Endodermal cell (in vitro differentiated cells): ENCODE results near the gene ZFP91. TPM values are rescaled to one million over a fixed set of nuclear protein-coding genes. Genes with fewer than 3 reads are reported as not detected.

ENCODE experiments used
- DNase-seq: peaks from one replicate; pipeline ENCODE4 v3.0.0-alpha.2; 2017
- H3K27ac ChIP-seq: 2 replicates; pipeline ENCODE4 v1.5.1; 2013; ENCODE audit warnings: mild to moderate bottlenecking, low read depth, low read length, moderate library complexity
- H3K27me3 ChIP-seq: 2 replicates; pipeline ENCODE4 v1.6.1; 2013; ENCODE audit warnings: mild to moderate bottlenecking, low read length, moderate library complexity; ENCODE audit not compliant: insufficient read depth, control insufficient read depth, poor library complexity, severe bottlenecking
- H3K36me3 ChIP-seq: 2 replicates; pipeline ENCODE4 v1.7.0; 2013; ENCODE audit warnings: mild to moderate bottlenecking, low read length, moderate library complexity; ENCODE audit not compliant: control insufficient read depth, insufficient read depth
- H3K4me1 ChIP-seq: one replicate; pipeline ENCODE4 v1.7.0; 2013; ENCODE audit warnings: low read length; ENCODE audit not compliant: control insufficient read depth, insufficient read depth
- H3K4me3 ChIP-seq: 2 replicates; pipeline ENCODE4 v1.5.1; 2013; ENCODE audit warnings: mild to moderate bottlenecking, low read length, moderate library complexity
- H3K9ac ChIP-seq: 2 replicates; pipeline ENCODE4 v1.6.1; 2013; ENCODE audit warnings: mild to moderate bottlenecking, low read length, moderate library complexity; ENCODE audit not compliant: poor library complexity, severe bottlenecking; ENCODE audit errors: extremely low read depth
- H3K9me3 ChIP-seq: 2 replicates; pipeline ENCODE4 v1.6.1; 2013; ENCODE audit warnings: mild to moderate bottlenecking, low read length, moderate library complexity; ENCODE audit not compliant: control insufficient read depth
- H3K27ac Mint-ChIP-seq: 2 replicates; pipeline ENCODE4 v1.8.0; 2020; ENCODE audit warnings: mixed read lengths
- H3K27me3 Mint-ChIP-seq: 2 replicates; pipeline ENCODE4 v1.8.0; 2021; ENCODE audit warnings: mild to moderate bottlenecking, mixed read lengths; ENCODE audit not compliant: insufficient read depth
- H3K36me3 Mint-ChIP-seq: 2 replicates; pipeline ENCODE4 v1.8.0; 2020; ENCODE audit warnings: low read depth, mixed read lengths
- H3K4me1 Mint-ChIP-seq: 2 replicates; pipeline ENCODE4 v1.8.0; 2020; ENCODE audit warnings: mixed read lengths
- H3K4me3 Mint-ChIP-seq: 2 replicates; pipeline ENCODE4 v1.8.0; 2020; ENCODE audit warnings: mild to moderate bottlenecking, moderate library complexity, mixed read lengths
- H3K9me3 Mint-ChIP-seq: 2 replicates; pipeline ENCODE4 v1.8.0; 2020; ENCODE audit warnings: mild to moderate bottlenecking, mixed read lengths
- CTCF ChIP-seq: fragments of 200-600 bp; sonication (generic); conservative IDR thresholded peaks from 2 replicates; pipeline ENCODE4 v1.5.0; 2021; ENCODE audit warnings: antibody characterized with exemption, mild to moderate bottlenecking
- WGBS, 2 experiments: methylation state at CpG; one replicate each; pipeline versions ENCODE4 v1.1.5 to v1.1.7; 2013; ENCODE audit warnings: missing lambda C conversion rate in 2 of 2, mixed read lengths in 1 of 2; ENCODE audit not compliant: insufficient coverage in 1 of 2, insufficient read length in 1 of 2; 5-methylcytosine and 5-hydroxymethylcytosine counted together
- total RNA-seq, 2 donors: library from RNA; stranded (reverse); fragmentation: NEBNext Ultra II Directional in 1 of 2; extraction: Animal tissue kit (Norgen Biotek cat#: 25700) in 1 of 2; gene quantifications; 2 replicates in 1 of 2; 3 replicates in 1 of 2; pipeline ENCODE4 v1.2.1, GENCODE V29; 2021

ZFP91 gene
- total RNA-seq, 2 donors from 2014 or later: 28.0 to 31.0 TPM

GRCh38 chr11:58647866-58648265, 69.0 kb downstream of the ZFP91 start:
- 82% methylated on average over 1 of the region's 1 CpG; no CpG with 5 or more reads in 1 of the 2 experiments for WGBS, 2 experiments
- H3K9me3 ChIP-seq: peaks cover 12% of the 10 kb centered on the region
- peaks cover 30% of the 10 kb centered on the region for H3K9me3 Mint-ChIP-seq
- H3K9ac ChIP-seq: no peak overlapping the region
- no peaks in the 10 kb centered on the region for H3K27me3 ChIP-seq
- no peak overlapping the region for H3K4me3 ChIP-seq
- no peak overlapping the region for H3K27ac ChIP-seq
- H3K27me3 Mint-ChIP-seq: peaks cover 2% of the 10 kb centered on the region
- peaks cover 6% of the 10 kb centered on the region for H3K4me1 Mint-ChIP-seq
- TF ChIP-seq CTCF: no peak
- H3K4me1 ChIP-seq: no peaks in the 10 kb centered on the region
- H3K4me3 Mint-ChIP-seq: no peak overlapping the region
- no peak for DNase-seq
- H3K36me3 Mint-ChIP-seq: no peaks in the 10 kb centered on the region
- H3K27ac Mint-ChIP-seq: no peak overlapping the region
- no peaks in the 10 kb centered on the region for H3K36me3 ChIP-seq

- peaks cover 12% of the 10 kb centered on the region for H3K9me3 ChIP-seq
- no peak for DNase-seq
- H3K9ac ChIP-seq: no peak overlapping the region
- H3K27ac Mint-ChIP-seq: no peak overlapping the region
- H3K4me1 Mint-ChIP-seq: peaks cover 6% of the 10 kb centered on the region
- no peak overlapping the region for H3K4me3 Mint-ChIP-seq
- H3K4me3 ChIP-seq: no peak overlapping the region
- no peak for TF ChIP-seq CTCF
- peaks cover 4% of the 10 kb centered on the region for H3K27me3 Mint-ChIP-seq
- H3K4me1 ChIP-seq: no peaks in the 10 kb centered on the region
- H3K36me3 Mint-ChIP-seq: no peaks in the 10 kb centered on the region
- no peaks in the 10 kb centered on the region for H3K36me3 ChIP-seq
- H3K9me3 Mint-ChIP-seq: peaks cover 24% of the 10 kb centered on the region
- H3K27me3 ChIP-seq: no peaks in the 10 kb centered on the region
- no peak overlapping the region for H3K27ac ChIP-seq
These were observed 70.8 kb downstream of the ZFP91 start for GRCh38 chr11:58649623-58650022.

- Mint-ChIP-seq H3K9me3 (peaks cover 16% of the 10 kb centered on the region), H3K4me3 (no peak overlapping the region)
- no peak for TF ChIP-seq CTCF
These were observed 71.6 kb downstream of the ZFP91 start for GRCh38 chr11:58650496-58650895.

More at GRCh38 chr11:58650496-58650895, 71.6 kb downstream of the ZFP91 start:
- no peaks in the 10 kb centered on the region for H3K4me1 ChIP-seq
- no peak overlapping the region for H3K27ac ChIP-seq
- peaks cover 6% of the 10 kb centered on the region for H3K4me1 Mint-ChIP-seq
- H3K36me3 Mint-ChIP-seq: no peaks in the 10 kb centered on the region
- WGBS, 2 experiments: 100% methylated on average over 1 of the region's 1 CpG; no CpG with 5 or more reads in 1 of the 2 experiments
- H3K27ac Mint-ChIP-seq: no peak overlapping the region
- no peaks in the 10 kb centered on the region for H3K27me3 ChIP-seq
- H3K4me3 ChIP-seq: no peak overlapping the region
- H3K36me3 ChIP-seq: no peaks in the 10 kb centered on the region
- no peak for DNase-seq
- peaks cover 8% of the 10 kb centered on the region for H3K9me3 ChIP-seq
- H3K27me3 Mint-ChIP-seq: peaks cover 7% of the 10 kb centered on the region
- H3K9ac ChIP-seq: no peak overlapping the region
